ENCODE measurements around the gene PLCXD3. TPM values are rescaled to one million over a fixed set of nuclear protein-coding genes. Genes with fewer than 3 reads are reported as not detected.
A peak's percentile ranks its signal among the peaks of the same experiment; 100 is the strongest.

PLCXD3 gene
- total RNA-seq, 2 donors from 2014 or later: 44.5 to 68.3 TPM

DNA sequence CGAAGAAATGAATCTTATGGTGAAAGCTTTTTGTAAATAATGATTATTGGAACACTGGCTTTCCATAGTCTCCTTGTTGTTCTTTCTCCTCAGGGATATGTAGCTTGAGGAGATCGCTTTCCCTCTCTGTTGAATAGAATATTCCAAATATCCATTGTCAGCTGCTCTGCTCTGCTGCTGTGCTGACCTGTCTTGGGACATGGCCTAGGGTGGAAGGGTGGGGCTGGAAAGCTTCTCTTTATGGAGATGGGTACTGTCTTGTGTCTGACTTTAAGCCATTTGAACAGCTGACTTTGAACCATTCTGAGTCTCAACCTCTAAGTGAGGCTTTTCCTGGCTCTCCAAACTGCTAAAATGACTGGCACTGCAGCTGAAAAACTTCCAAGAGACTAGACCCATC is 135.8 kb downstream of the PLCXD3 start:
- DNase-seq (ENCODE audit: low spot score): no peak
- Histone ChIP-seq H3K4me1 (peaks cover 0 to 11% of the 10 kb centered on the region in 2 donors), H3K27me3 (no peaks in the 10 kb centered on the region), H3K9me3 (no peaks in the 10 kb centered on the region), H3K4me3 (no peak overlapping the region), H3K27ac (no peak overlapping the region), H3K36me3 (no peaks in the 10 kb centered on the region)
- TF ChIP-seq, protein P1, sequence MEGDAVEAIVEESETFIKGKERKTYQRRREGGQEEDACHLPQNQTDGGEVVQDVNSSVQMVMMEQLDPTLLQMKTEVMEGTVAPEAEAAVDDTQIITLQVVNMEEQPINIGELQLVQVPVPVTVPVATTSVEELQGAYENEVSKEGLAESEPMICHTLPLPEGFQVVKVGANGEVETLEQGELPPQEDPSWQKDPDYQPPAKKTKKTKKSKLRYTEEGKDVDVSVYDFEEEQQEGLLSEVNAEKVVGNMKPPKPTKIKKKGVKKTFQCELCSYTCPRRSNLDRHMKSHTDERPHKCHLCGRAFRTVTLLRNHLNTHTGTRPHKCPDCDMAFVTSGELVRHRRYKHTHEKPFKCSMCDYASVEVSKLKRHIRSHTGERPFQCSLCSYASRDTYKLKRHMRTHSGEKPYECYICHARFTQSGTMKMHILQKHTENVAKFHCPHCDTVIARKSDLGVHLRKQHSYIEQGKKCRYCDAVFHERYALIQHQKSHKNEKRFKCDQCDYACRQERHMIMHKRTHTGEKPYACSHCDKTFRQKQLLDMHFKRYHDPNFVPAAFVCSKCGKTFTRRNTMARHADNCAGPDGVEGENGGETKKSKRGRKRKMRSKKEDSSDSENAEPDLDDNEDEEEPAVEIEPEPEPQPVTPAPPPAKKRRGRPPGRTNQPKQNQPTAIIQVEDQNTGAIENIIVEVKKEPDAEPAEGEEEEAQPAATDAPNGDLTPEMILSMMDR (IDR thresholded peaks at IDR 0.05): no peak

DNA sequence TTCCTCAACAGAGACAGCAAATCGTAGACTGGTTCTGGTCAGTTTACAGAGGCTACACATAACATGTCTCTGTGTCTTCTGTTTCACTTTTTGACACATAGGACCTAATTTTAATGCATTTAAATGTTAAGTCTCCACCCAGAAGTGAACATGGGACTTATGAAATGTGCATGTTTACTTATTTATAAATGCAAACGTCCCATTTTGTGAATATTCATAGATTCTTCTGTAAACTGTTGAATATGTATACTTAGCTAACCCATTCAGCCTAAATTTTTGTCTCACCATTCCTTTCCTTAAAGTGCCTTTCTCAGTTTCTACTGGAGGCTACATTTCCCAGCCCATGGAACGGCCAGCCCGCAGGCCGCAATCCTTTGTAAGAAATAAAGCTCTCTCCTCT is 137.2 kb downstream of the PLCXD3 start:
- H3K9me3 ChIP-seq: no peaks in the 10 kb centered on the region
- no peaks in the 10 kb centered on the region for H3K36me3 ChIP-seq
- TF ChIP-seq, protein P1 (IDR thresholded peaks at IDR 0.05): no peak
- H3K27me3 ChIP-seq: no peaks in the 10 kb centered on the region
- H3K4me3 ChIP-seq: no peak overlapping the region
- peaks cover 0 to 14% of the 10 kb centered on the region in 2 donors for H3K4me1 ChIP-seq
- no peak for DNase-seq (ENCODE audit: low spot score)
- H3K27ac ChIP-seq: no peak overlapping the region

DNA sequence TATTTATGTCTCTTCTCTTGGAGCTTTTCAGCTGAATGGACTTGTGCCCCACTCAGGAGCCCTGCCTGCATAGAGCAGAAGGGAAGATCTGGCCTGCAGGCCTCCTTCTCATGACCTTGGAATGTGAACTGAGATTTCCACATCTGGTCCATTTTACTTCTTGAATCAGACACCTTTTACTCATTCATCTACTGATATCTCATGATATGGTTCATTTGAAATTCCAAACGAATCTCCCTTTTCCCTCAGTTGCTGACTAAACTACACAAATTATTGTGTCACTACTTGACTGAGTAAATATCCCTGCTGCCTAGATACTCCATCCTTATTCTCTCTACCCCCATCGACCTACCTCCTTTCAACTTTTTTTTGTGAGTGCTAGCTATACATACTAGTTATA is 138.7 kb downstream of the PLCXD3 start:
- DNase-seq (ENCODE audit: low spot score): no peak
- Histone ChIP-seq H3K36me3 (no peaks in the 10 kb centered on the region), H3K4me3 (no peak overlapping the region), H3K27me3 (no peaks in the 10 kb centered on the region), H3K27ac (no peak overlapping the region), H3K4me1 (peaks cover 0 to 14% of the 10 kb centered on the region in 2 donors), H3K9me3 (no peaks in the 10 kb centered on the region)
- TF ChIP-seq, protein P1 (IDR thresholded peaks at IDR 0.05): no peak

DNA sequence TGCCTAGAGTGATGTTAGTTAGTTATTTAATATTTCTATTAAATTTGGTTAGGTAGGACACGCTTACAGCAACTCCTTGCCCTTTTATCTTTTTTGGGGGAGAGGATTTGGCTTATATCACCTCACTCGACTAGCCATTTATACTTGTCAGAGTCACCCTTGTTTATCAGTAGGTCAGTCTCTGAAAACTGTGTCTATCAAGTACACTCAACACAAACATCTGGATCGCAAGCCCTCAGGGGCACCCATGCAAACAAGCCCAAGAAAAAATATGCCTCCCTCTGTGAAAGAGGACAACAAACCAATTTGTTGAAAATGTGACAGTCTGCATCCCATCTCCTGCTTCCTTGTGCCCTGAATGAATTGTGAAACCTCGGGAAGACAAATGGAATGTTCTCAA is 139.9 kb downstream of the PLCXD3 start:
- no peaks in the 10 kb centered on the region for H3K9me3 ChIP-seq
- peaks cover 0 to 16% of the 10 kb centered on the region in 2 donors for H3K4me1 ChIP-seq
- peak overlapping the region in 1 of 2 donors; percentile 33 for H3K27ac ChIP-seq
- no peaks in the 10 kb centered on the region for H3K36me3 ChIP-seq
- H3K4me3 ChIP-seq: no peak overlapping the region
- H3K27me3 ChIP-seq: no peaks in the 10 kb centered on the region
- DNase-seq (ENCODE audit: low spot score): no peak
- TF ChIP-seq, protein P1 (IDR thresholded peaks at IDR 0.05): no peak

DNA sequence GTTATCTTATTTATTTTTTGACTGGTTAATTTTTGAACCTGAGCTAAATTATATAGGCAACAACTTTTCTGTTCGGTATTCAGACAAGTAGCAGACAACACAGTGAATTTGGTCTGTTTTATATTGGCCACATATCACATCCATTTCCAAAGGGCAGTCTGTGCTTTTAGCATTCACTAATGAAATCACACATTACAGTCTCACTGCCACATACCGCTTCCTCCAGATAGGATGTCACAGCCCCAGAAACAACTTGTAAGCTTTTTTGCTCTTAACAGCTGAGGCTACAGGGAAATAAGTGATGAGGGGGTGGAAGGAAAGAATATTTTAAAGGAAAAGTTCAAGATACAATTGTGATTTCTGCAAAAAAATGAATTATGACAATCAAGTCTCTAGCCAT is 140.6 kb downstream of the PLCXD3 start:
- DNase-seq (ENCODE audit: low spot score): no peak
- Histone ChIP-seq H3K4me1 (peaks cover 0 to 22% of the 10 kb centered on the region in 2 donors), H3K27me3 (no peaks in the 10 kb centered on the region), H3K36me3 (no peaks in the 10 kb centered on the region), H3K4me3 (no peak overlapping the region), H3K9me3 (no peaks in the 10 kb centered on the region), H3K27ac (peak overlapping the region in 1 of 2 donors; percentile 52)
- TF ChIP-seq, protein P1 (IDR thresholded peaks at IDR 0.05): no peak

DNA sequence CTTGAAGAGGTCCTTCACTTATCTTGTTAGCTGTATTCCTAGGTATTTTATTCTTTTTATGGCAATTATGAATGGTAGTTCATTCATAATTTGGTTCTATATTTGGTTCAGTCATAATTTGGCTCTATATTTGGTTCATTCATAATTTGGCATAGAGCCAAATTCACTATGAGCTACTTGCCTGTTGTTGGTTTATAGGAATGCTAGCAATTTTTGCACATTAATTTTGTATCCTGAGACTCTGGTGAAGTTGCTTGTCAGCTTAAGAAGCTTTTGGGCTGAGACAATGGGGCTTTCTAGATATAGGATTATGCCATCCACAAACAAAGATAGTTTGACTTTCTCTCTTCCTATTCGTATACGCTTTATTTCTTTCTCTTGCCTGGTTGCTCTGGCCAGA is 142.2 kb downstream of the PLCXD3 start:
- H3K27ac ChIP-seq: peak overlapping the region in 1 of 2 donors; percentile 54
- no peak for DNase-seq (ENCODE audit: low spot score)

More for the DNA sequence above, 142.2 kb downstream of the PLCXD3 start:
- TF ChIP-seq, protein P1 (IDR thresholded peaks at IDR 0.05): no peak
- Histone ChIP-seq H3K9me3 (no peaks in the 10 kb centered on the region), H3K4me3 (no peak overlapping the region), H3K27me3 (no peaks in the 10 kb centered on the region), H3K36me3 (no peaks in the 10 kb centered on the region), H3K4me1 (peaks cover 0 to 36% of the 10 kb centered on the region in 2 donors)

Data from right atrium auricular region (tissue), 2 donors.